Esophagus muscularis mucosa (tissue), 4 donors: ENCODE data around the gene ACVR1B.

Experiments used
- EP300 ChIP-seq: sonication (generic); formaldehyde crosslinking; IDR thresholded peaks from one replicate; pipeline ENCODE4 v1.6.1; 2017; ENCODE audit warnings: antibody characterized with exemption
- POLR2A ChIP-seq: fragments of 450-650 bp; IDR thresholded peaks from one replicate; pipeline ENCODE4 v1.6.1; 2017; ENCODE audit warnings: antibody characterized with exemption, moderate library complexity, mild to moderate bottlenecking, low read depth
- POLR2AphosphoS5 ChIP-seq, 2 donors: sonication (generic); formaldehyde crosslinking; IDR thresholded peaks; one replicate each; pipeline ENCODE4 v1.6.1; 2017; ENCODE audit warnings: antibody characterized with exemption in 2 of 2
- TF ChIP-seq, protein P1 (sequence below), 3 experiments: fragments of 200-600 bp in 2 of 3; fragments of 450-650 bp in 1 of 3; sonication (generic) in 2 of 3; IDR thresholded peaks; one replicate each; pipeline ENCODE4 v1.5.1; 2017 to 2019; ENCODE audit warnings: antibody characterized with exemption in 3 of 3, mild to moderate bottlenecking in 2 of 3, moderate library complexity in 1 of 3

DNA sequence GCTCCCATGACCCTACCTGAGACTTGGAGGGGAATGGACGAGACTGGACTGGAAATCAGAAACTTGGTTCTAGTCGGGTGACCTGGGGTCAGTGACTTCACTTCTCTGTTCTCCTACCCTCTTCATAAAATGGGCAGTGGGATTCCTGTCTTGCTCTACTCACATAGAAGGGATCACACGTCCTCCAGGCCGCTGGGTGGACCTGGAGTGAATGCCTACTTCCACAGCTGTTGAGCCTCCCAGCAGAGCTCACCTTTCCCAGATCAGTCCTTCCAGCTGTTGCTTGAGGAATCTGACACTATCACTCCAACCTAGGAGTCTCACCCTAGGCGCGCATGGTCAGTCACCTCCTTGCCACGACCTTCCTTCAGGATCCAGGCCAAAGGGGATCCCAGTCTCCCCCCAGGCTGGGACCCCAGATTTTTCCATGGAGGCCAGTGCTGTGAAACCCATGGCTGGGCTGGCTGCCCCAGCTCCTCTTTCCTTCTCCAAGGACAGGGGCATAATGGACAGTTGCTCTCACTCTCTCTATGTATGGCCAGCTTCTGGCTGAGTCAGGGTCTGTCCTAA, 43.6 kb upstream of the ACVR1B start:
- TF ChIP-seq, protein P1, sequence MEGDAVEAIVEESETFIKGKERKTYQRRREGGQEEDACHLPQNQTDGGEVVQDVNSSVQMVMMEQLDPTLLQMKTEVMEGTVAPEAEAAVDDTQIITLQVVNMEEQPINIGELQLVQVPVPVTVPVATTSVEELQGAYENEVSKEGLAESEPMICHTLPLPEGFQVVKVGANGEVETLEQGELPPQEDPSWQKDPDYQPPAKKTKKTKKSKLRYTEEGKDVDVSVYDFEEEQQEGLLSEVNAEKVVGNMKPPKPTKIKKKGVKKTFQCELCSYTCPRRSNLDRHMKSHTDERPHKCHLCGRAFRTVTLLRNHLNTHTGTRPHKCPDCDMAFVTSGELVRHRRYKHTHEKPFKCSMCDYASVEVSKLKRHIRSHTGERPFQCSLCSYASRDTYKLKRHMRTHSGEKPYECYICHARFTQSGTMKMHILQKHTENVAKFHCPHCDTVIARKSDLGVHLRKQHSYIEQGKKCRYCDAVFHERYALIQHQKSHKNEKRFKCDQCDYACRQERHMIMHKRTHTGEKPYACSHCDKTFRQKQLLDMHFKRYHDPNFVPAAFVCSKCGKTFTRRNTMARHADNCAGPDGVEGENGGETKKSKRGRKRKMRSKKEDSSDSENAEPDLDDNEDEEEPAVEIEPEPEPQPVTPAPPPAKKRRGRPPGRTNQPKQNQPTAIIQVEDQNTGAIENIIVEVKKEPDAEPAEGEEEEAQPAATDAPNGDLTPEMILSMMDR (IDR thresholded peaks at IDR 0.05) = no peak
- peak in 1 of 2 donors; percentile 3 for TF ChIP-seq POLR2AphosphoS5 (IDR thresholded peaks at IDR 0.05)
- no peak for TF ChIP-seq EP300
- no peak for TF ChIP-seq POLR2A
